K562 (cell line): ENCODE measurements around the gene MYBPC3. TPM values are rescaled to one million over a fixed set of nuclear protein-coding genes. Genes with fewer than 3 reads are reported as not detected.

Experiments
- ATAC-seq: fragments of 200-7000 bp; cut with Tn5 transposase; 3 replicates; pipeline ENCODE4 v1.9.1; 2020; ENCODE audit warnings: moderate library complexity
- BruUV-seq: library from RNA; stranded (reverse); fragments of 400-500 nt; replicated peaks from 2 replicates; lab custom pipeline; 2021; lab: Mats Ljungman, UMichigan
- CTCF ChIA-PET: fragments of 300-600 bp; formaldehyde crosslinking; extraction: SDS; loops from one replicate; lab custom pipeline; 2021; ENCODE audit warnings: low intra/inter-chr PET ratio; lab: Yijun Ruan, JAX
- POLR2A ChIA-PET: fragments of 300-600, 350-650 bp; sonication (Branson Sonifier 250); formaldehyde crosslinking; extraction: SDS; loops from one replicate; lab custom pipeline; 2021; ENCODE audit warnings: antibody characterized with exemption, inconsistent platforms; lab: Yijun Ruan, JAX
- DNase-seq, 4 experiments: peaks; one replicate each; pipeline versions ENCODE4 v3.0.0 to v3.0.0-alpha.2; 2011 to 2018; ENCODE audit warnings: low spot score in 3 of 4, mixed read lengths in 3 of 4; ENCODE audit errors: extremely low read depth in 1 of 4
- FAIRE-seq: peaks from 2 replicates; lab custom pipeline; 2011; peaks lifted over from hg19 to GRCh38; lab: Jason Lieb, UNC
- H2AFZ ChIP-seq: 2 replicates; pipeline ENCODE4 v1.6.0; 2011; ENCODE audit warnings: low read depth, low read length, control low read depth, inconsistent platforms
- H3K27ac ChIP-seq: fragments of 200-600 bp; 3 replicates; pipeline ENCODE4 v1.8.0; 2011; ENCODE audit warnings: low read depth, mild to moderate bottlenecking, control low read depth, inconsistent platforms, low read length, moderate library complexity, mixed read lengths; ENCODE audit errors: extremely low read depth
- H3K27me3 ChIP-seq, 2 experiments: fragments of 300-600 bp in 1 of 2; 2 replicates in 1 of 2; 3 replicates in 1 of 2; pipeline versions ENCODE4 v1.6.0 to v1.8.0; 2011; ENCODE audit warnings: inconsistent platforms in 2 of 2, low read length in 2 of 2, mild to moderate bottlenecking in 1 of 2, mixed read lengths in 1 of 2, moderate library complexity in 1 of 2; ENCODE audit not compliant: control insufficient read depth in 2 of 2, insufficient read depth in 2 of 2
- H3K36me3 ChIP-seq: fragments of 300-600 bp; 3 replicates; pipeline ENCODE4 v1.8.0; 2011; ENCODE audit warnings: mild to moderate bottlenecking, low read length, inconsistent platforms; ENCODE audit not compliant: control insufficient read depth, insufficient read depth
- H3K4me1 ChIP-seq, 2 experiments: fragments of 200-600 bp in 1 of 2; replicated peaks in 1 of 2; 2 replicates in 1 of 2; 3 replicates in 1 of 2; pipeline versions ENCODE4 v1.5.1 to v1.8.0; 2011; ENCODE audit warnings: inconsistent platforms in 2 of 2, low read length in 2 of 2, mild to moderate bottlenecking in 1 of 2, mixed read lengths in 1 of 2, moderate library complexity in 1 of 2; ENCODE audit not compliant: control insufficient read depth in 2 of 2, insufficient read depth in 2 of 2
- H3K4me2 ChIP-seq: 2 replicates; pipeline ENCODE4 v1.6.1; 2011; ENCODE audit warnings: low read length, control low read depth, inconsistent platforms, mixed read lengths; ENCODE audit not compliant: insufficient read depth
- H3K4me3 ChIP-seq: fragments of 200-600 bp; sonication (generic), shearing (Covaris generic); 2 replicates; pipeline ENCODE4 v1.5.1; 2016; ENCODE audit warnings: control low read depth, inconsistent platforms
- H3K79me2 ChIP-seq: fragments of 200-600 bp; 3 replicates; pipeline ENCODE4 v1.8.0; 2011; ENCODE audit warnings: low read length, inconsistent platforms; ENCODE audit not compliant: control insufficient read depth, insufficient read depth
- H3K9ac ChIP-seq, 2 experiments: 2 replicates each; pipeline versions ENCODE4 v1.6.0 to v1.6.1; 2011; ENCODE audit warnings: low read depth in 2 of 2, low read length in 2 of 2, control low read depth in 1 of 2, inconsistent platforms in 1 of 2, mild to moderate bottlenecking in 1 of 2, mixed read lengths in 1 of 2; ENCODE audit not compliant: insufficient read depth in 1 of 2
- H3K9me1 ChIP-seq: one replicate; pipeline ENCODE4 v1.6.0; 2011; ENCODE audit warnings: inconsistent platforms, mild to moderate bottlenecking, low read length, moderate library complexity; ENCODE audit not compliant: control insufficient read depth, insufficient read depth
- H3K9me3 ChIP-seq: replicated peaks from 2 replicates; pipeline ENCODE4 v1.5.1; 2011; ENCODE audit warnings: low read depth, low read length, inconsistent platforms; ENCODE audit not compliant: control insufficient read depth, insufficient read depth
- H4K20me1 ChIP-seq: replicated peaks from 2 replicates; pipeline ENCODE4 v1.6.1; 2011; ENCODE audit warnings: low read length, inconsistent platforms, mixed read lengths; ENCODE audit not compliant: control insufficient read depth, insufficient read depth
- ARID1B ChIP-seq: fragments of 450-650 bp; IDR thresholded peaks from 2 replicates; pipeline ENCODE4 v1.6.1; 2016; ENCODE audit warnings: antibody characterized with exemption, mild to moderate bottlenecking, inconsistent platforms
- CEBPG ChIP-seq, 3 experiments: fragments of 200-800 bp in 1 of 3; sonication (Bioruptor generic) in 1 of 3; sonication (generic) in 1 of 3; formaldehyde crosslinking in 1 of 3; IDR thresholded peaks in 2 of 3; conservative IDR thresholded peaks in 1 of 3; 2 replicates each; pipeline versions ENCODE4 v1.6.1 to v1.8.0; 2016 to 2022; ENCODE audit warnings: missing compliant biosample characterization in 2 of 3, missing genetic modification characterization in 2 of 3, mild to moderate bottlenecking in 1 of 3, missing genetic modification reagents in 1 of 3
- EP300 ChIP-seq: IDR thresholded peaks from 2 replicates; pipeline ENCODE4 v1.6.1; 2012; ENCODE audit warnings: low read length, improper control_type of control experiment
- JUN ChIP-seq, 2 experiments: sonication (generic) in 1 of 2; formaldehyde crosslinking in 1 of 2; IDR thresholded peaks; 2 replicates each; pipeline versions ENCODE4 v1.6.1 to v1.8.0; 2012 to 2022; ENCODE audit warnings: borderline replicate concordance in 2 of 2, mild to moderate bottlenecking in 2 of 2, improper control_type of control experiment in 1 of 2, low read depth in 1 of 2, low read length in 1 of 2, missing genetic modification reagents in 1 of 2
- NFATC3 ChIP-seq: fragments of 450-650 bp; IDR thresholded peaks from 2 replicates; pipeline ENCODE4 v1.6.1; 2017; ENCODE audit warnings: mild to moderate bottlenecking
- SUPT5H ChIP-seq: fragments of 450-650 bp; IDR thresholded peaks from 2 replicates; pipeline ENCODE4 v1.6.1; 2016
- ZNF253 ChIP-seq: fragments of 250-450 bp; sonication (Bioruptor Pico); conservative IDR thresholded peaks from 2 replicates; pipeline ENCODE4 v1.6.1; 2021; ENCODE audit warnings: mild to moderate bottlenecking
- ZNF583 ChIP-seq: fragments of 250-450 bp; sonication (Bioruptor Pico); IDR thresholded peaks from 2 replicates; pipeline ENCODE4 v1.4.0; 2020
- ZNF639 ChIP-seq, 2 experiments: fragments of 200-800 bp in 1 of 2; sonication (Bioruptor generic) in 1 of 2; sonication (generic) in 1 of 2; formaldehyde crosslinking in 1 of 2; IDR thresholded peaks in 1 of 2; conservative IDR thresholded peaks in 1 of 2; 2 replicates each; pipeline versions ENCODE4 v1.5.0 to v1.6.1; 2016 to 2020; ENCODE audit warnings: missing compliant biosample characterization in 1 of 2, missing genetic modification characterization in 1 of 2, missing genetic modification reagents in 1 of 2
- ZSCAN29 ChIP-seq: fragments of 450-650 bp; IDR thresholded peaks from 2 replicates; pipeline ENCODE4 v1.6.1; 2017
- WGBS: fragments of 100-300 bp; shearing (Covaris generic); methylation state at CpG from one replicate; pipeline ENCODE4 v1.1.6; 2016; ENCODE audit warnings: low coverage, mixed read lengths; ENCODE audit not compliant: insufficient coverage; ENCODE audit errors: missing lambda C conversion rate; 5-methylcytosine and 5-hydroxymethylcytosine counted together
- in situ Hi-C: fragments of 300-500 bp; cut with MboI; formaldehyde crosslinking; loops from 4 replicates; pipeline ENCODE4 v1.15.0; 2018; ENCODE audit warnings: inconsistent platforms, mixed read lengths
- intact Hi-C: fragments of 100-400 bp; cut with micrococcal nuclease; formaldehyde crosslinking; loops from 2 replicates; pipeline ENCODE4 v1.14.2; 2022
- polyA plus RNA-seq, 8 experiments: library from polyadenylated mRNA; depleted of rRNA in 4 of 8; stranded (reverse) in 5 of 8; unstranded in 3 of 8; fragments of >200 nt; fragmentation: Nextera tagmentation in 2 of 8; fragmentation: Illumina TruSeq in 1 of 8; extraction: Ambion mirVana in 2 of 8; extraction: Trizol in 1 of 8; gene quantifications; 2 replicates each; pipeline versions ENCODE4 v1.2.1 to v1.2.3, GENCODE V29; 2011 to 2014; ENCODE audit warnings: inconsistent platforms in 1 of 8, missing spikeins in 1 of 8
- total RNA-seq, 7 experiments: library from RNA; depleted of rRNA in 6 of 7; stranded (reverse); fragments of >200 nt in 6 of 7; fragmentation: Illumina TruSeq in 2 of 7; extraction: Trizol in 2 of 7; gene quantifications; 2 replicates each; pipeline versions ENCODE4 v1.2.1 to v1.2.3, GENCODE V29; 2011 to 2021; ENCODE audit warnings: low replicate concordance in 1 of 7
- TF ChIP-seq, protein P1 (sequence below): fragments of 450-650 bp; IDR thresholded peaks from 2 replicates; pipeline ENCODE4 v1.6.1; 2016; ENCODE audit warnings: borderline replicate concordance
- TF ChIP-seq, protein P2 (sequence below): fragments of 250-450 bp; sonication (Bioruptor Pico); IDR thresholded peaks from 2 replicates; pipeline ENCODE4 v1.5.1; 2021; ENCODE audit warnings: mild to moderate bottlenecking

The MYBPC3 gene
- total and polyA plus RNA-seq, 9 of the 15 experiments (the other 6 are each of a cell fraction or from before 2014, with no cell fraction given): 0.01 TPM; not detected in 8

GRCh38 chr11:47338396-47339241 is 13.9 kb downstream of the MYBPC3 start (continued):
- TF ChIP-seq JUN (IDR thresholded peaks at IDR 0.05; ENCODE audit: borderline replicate concordance, low read depth, low read length): no peak
- TF ChIP-seq JUN (CRISPR knock-in tag; IDR thresholded peaks at IDR 0.05; ENCODE audit: borderline replicate concordance): no peak
- peak; percentile 65 for TF ChIP-seq ZSCAN29
- TF ChIP-seq SUPT5H: no peak

DNA sequence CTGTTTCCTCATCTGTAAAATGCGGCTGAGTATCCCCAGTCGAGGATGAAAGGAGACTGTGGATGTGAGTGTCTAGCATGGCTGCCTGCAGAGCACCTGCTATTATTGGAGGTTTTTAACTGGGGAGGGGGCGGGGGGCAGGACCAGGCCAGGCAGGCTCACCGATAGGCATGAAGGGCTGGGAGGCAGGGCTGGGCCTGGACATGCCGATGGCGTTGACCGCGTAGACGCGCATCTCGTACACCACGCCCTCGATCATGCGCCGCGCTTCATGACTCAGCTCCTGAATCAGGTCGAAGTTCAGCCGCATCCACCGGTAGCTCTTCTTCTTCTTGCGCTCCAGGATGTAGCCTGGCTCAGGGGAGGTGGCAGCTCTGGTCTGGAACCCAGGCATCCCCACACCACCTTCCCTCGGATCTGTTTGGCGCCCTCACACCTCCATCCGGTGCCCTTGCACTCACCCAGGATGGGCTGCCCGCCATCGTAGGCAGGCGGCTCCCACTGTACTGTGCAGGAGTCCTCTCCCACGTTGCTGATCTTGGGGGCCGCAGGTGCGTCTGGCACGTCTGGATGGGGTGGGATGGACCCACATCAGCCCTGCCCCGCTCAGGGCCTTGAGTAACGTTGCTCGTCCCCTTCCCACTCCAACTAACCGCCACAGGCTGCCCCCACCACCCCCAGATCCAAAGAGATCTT is 15.1 kb downstream of the MYBPC3 start:
- peak overlapping the region in 1 of 2 experiments; percentile 83; a peak in 2 of 4 replicates for H3K9ac ChIP-seq
- H2AFZ ChIP-seq: peak overlapping the region; percentile 65
- H3K27ac ChIP-seq: no peak overlapping the region
- no peaks in the 10 kb centered on the region for H3K9me3 ChIP-seq
- peak overlapping the region; percentile 33 for H3K4me2 ChIP-seq
- ChIA-PET CTCF (interaction anchor here (0.6 kb wide), 1 partner anchor 18 kb away, joined by 3 read pairs; no protein-coding TSS in a partner anchor), POLR2A (interaction anchor here (0.6 to 1.3 kb wide), 7 partner anchors 12 to 446 kb away, joined by 3 to 6 read pairs (median 3); no protein-coding TSS in a partner anchor)
- peaks cover 0 to 5% of the 10 kb centered on the region in 2 experiments; a peak in 2 of 5 replicates for H3K27me3 ChIP-seq
- H3K36me3 ChIP-seq: no peaks in the 10 kb centered on the region
- H3K79me2 ChIP-seq: no peaks in the 10 kb centered on the region
- DNase-seq (peak; percentile 76 to 85 (median 81)), ATAC-seq (peak; percentile 88), FAIRE-seq (peak; percentile 87)
- WGBS: 14% methylated on average over 33 of the region's 34 CpGs
- intact Hi-C loops (no loop called here), in situ Hi-C loops (no loop called here)
- peaks cover 6 to 54% of the 10 kb centered on the region in 2 experiments; a peak in 3 of 5 replicates for H3K4me1 ChIP-seq
- H4K20me1 ChIP-seq: no peaks in the 10 kb centered on the region
- H3K4me3 ChIP-seq: no peak overlapping the region
- no TSS peak for BruUV-seq
- H3K9me1 ChIP-seq: no peaks in the 10 kb centered on the region
- TF ChIP-seq, protein P1, sequence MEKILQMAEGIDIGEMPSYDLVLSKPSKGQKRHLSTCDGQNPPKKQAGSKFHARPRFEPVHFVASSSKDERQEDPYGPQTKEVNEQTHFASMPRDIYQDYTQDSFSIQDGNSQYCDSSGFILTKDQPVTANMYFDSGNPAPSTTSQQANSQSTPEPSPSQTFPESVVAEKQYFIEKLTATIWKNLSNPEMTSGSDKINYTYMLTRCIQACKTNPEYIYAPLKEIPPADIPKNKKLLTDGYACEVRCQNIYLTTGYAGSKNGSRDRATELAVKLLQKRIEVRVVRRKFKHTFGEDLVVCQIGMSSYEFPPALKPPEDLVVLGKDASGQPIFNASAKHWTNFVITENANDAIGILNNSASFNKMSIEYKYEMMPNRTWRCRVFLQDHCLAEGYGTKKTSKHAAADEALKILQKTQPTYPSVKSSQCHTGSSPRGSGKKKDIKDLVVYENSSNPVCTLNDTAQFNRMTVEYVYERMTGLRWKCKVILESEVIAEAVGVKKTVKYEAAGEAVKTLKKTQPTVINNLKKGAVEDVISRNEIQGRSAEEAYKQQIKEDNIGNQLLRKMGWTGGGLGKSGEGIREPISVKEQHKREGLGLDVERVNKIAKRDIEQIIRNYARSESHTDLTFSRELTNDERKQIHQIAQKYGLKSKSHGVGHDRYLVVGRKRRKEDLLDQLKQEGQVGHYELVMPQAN: no peak
- peak; percentile 15; the same call in 1 of the 2 replicates for TF ChIP-seq EP300
- TF ChIP-seq ARID1B: peak; percentile 32; the same call in 1 of the 2 replicates
- no peak for TF ChIP-seq ZNF583 (CRISPR knock-in tag)
- TF ChIP-seq CEBPG (CRISPR knock-in tag; IDR thresholded peaks at IDR 0.05): no peak
- TF ChIP-seq CEBPG (tag; conservative IDR thresholded peaks at IDR 0.05 in 1 of 2, IDR thresholded peaks at IDR 0.05 in 1 of 2): no peak
- TF ChIP-seq NFATC3: no peak
- TF ChIP-seq ZNF639 (CRISPR knock-in tag; conservative IDR thresholded peaks at IDR 0.05 in 1 of 2, IDR thresholded peaks at IDR 0.05 in 1 of 2): no peak
- TF ChIP-seq, protein P2, sequence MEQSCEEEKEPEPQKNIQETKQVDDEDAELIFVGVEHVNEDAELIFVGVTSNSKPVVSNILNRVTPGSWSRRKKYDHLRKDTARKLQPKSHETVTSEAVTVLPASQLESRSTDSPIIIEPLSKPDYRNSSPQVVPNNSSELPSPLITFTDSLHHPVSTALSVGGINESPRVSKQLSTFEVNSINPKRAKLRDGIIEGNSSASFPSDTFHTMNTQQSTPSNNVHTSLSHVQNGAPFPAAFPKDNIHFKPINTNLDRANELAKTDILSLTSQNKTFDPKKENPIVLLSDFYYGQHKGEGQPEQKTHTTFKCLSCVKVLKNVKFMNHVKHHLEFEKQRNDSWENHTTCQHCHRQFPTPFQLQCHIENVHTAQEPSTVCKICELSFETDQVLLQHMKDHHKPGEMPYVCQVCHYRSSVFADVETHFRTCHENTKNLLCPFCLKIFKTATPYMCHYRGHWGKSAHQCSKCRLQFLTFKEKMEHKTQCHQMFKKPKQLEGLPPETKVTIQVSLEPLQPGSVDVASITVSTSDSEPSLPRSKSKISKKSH (CRISPR knock-in tag): no peak
- no peak for TF ChIP-seq ZNF253 (CRISPR knock-in tag)
